HG03342 (cell line): Measurements from ENCODE around the gene VWA3A.
"Not testable (repeated sequence)": the region's sequence is repeated elsewhere in the genome, so short reads cannot be mapped to it uniquely, and the experiment has no call there.

ENCODE experiments used
- ATAC-seq: cut with Tn5 transposase; IDR thresholded peaks from one replicate; pipeline ENCODE4 v1.9.1; 2021; ENCODE audit warnings: mild to moderate bottlenecking, moderate library complexity; ENCODE audit not compliant: unreplicated experiment

VWA3A gene

GRCh38 chr16:22128537-22128936 is 36.2 kb downstream of the VWA3A start:
- ATAC-seq, result not testable (repeated sequence)

GRCh38 chr16:22130528-22130927 is 38.2 kb downstream of the VWA3A start:
- no peak for ATAC-seq

GRCh38 chr16:22132801-22133200 is 40.5 kb downstream of the VWA3A start:
- no peak for ATAC-seq

GRCh38 chr16:22138482-22138881 is 46.1 kb downstream of the VWA3A start:
- no peak for ATAC-seq

- ATAC-seq, result no peak
Observed at GRCh38 chr16:22139008-22139407, 46.7 kb downstream of the VWA3A start.

GRCh38 chr16:22139732-22140131 is 47.4 kb downstream of the VWA3A start:
- no peak for ATAC-seq

GRCh38 chr16:22141767-22142166 is 49.4 kb downstream of the VWA3A start:
- no peak for ATAC-seq

- ATAC-seq, result no peak
Observed at GRCh38 chr16:22144520-22144919, 52.2 kb downstream of the VWA3A start.

- ATAC-seq, result no peak
Observed at GRCh38 chr16:22147853-22148252, 55.5 kb downstream of the VWA3A start.

GRCh38 chr16:22151246-22151998 is 59.1 kb downstream of the VWA3A start:
- ATAC-seq, result no peak

GRCh38 chr16:22152316-22152715 is 60.0 kb downstream of the VWA3A start:
- no peak for ATAC-seq

- ATAC-seq, result not testable (repeated sequence)
Observed at GRCh38 chr16:22153078-22153477, 60.7 kb downstream of the VWA3A start.

- no peak for ATAC-seq
Observed at GRCh38 chr16:22161401-22161800, 69.1 kb downstream of the VWA3A start.

GRCh38 chr16:22161999-22162655 is 69.8 kb downstream of the VWA3A start, which contains the start of gene SDR42E2:
SDR42E2 (plus strand) TSS chr16:22162506; CDS start chr16:22165583, 3,077 bp downstream.
- no peak for ATAC-seq

GRCh38 chr16:22162656-22163009 is 70.3 kb downstream of the VWA3A start:
- no peak for ATAC-seq

GRCh38 chr16:22163806-22164205 is 71.5 kb downstream of the VWA3A start:
- no peak for ATAC-seq

- ATAC-seq, result no peak
Observed at GRCh38 chr16:22164482-22164881, 72.1 kb downstream of the VWA3A start.

- ATAC-seq, result no peak
Observed at GRCh38 chr16:22165508-22166285, 73.4 kb downstream of the VWA3A start.

GRCh38 chr16:22171953-22172352 is 79.6 kb downstream of the VWA3A start:
- no peak for ATAC-seq

- ATAC-seq, result not testable (repeated sequence)
Observed at GRCh38 chr16:22172642-22173041, 80.3 kb downstream of the VWA3A start.

GRCh38 chr16:22174642-22175041 is 82.3 kb downstream of the VWA3A start:
- ATAC-seq, result no peak
